NCI-H1092 (cell line): ENCODE results near the gene TMEM54.

Experiments used
- DNase-seq: peaks from one replicate; lab custom pipeline; 2025; lab: John Stamatoyannopoulos, UW

The TMEM54 gene

GRCh38 chr1:32864375-32865019 lies 36.7 kb downstream of the TMEM54 start:
- DNase-seq, result no peak

GRCh38 chr1:32863881-32864245 lies 37.3 kb downstream of the TMEM54 start:
- no peak for DNase-seq

DNA sequence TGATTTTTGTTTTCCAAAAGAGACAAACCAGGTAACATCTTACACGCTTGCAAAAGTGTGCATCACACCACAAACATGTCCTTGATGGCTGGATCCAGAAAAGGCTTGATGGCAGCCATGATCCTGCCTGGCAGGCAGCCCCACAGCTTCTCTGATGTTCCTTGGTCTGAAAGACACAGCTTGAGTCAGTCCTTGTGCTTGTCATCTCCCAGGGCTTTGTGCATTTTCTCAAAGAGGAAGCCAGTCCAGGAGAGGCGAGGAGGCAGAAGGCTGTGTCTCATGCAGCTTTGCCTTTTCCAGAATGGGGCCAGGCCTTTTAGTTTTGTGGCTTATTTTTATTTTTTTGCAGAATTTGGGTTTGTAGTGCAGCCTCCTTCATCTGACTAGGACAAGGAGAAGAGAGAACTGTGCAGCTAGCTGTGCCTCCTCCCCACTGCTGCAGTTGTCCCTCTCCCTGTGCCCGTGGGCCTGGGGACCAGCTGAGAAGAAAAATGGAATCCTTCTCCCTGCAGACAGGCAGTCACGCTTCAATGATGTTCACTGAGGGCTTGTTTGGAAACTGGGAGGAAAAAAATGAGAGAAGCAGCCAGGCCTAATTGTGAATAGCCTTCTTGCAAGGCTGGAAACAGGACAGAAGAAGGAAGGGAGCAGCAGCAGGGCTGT lies 37.8 kb downstream of the TMEM54 start:
- DNase-seq, result no peak

DNA sequence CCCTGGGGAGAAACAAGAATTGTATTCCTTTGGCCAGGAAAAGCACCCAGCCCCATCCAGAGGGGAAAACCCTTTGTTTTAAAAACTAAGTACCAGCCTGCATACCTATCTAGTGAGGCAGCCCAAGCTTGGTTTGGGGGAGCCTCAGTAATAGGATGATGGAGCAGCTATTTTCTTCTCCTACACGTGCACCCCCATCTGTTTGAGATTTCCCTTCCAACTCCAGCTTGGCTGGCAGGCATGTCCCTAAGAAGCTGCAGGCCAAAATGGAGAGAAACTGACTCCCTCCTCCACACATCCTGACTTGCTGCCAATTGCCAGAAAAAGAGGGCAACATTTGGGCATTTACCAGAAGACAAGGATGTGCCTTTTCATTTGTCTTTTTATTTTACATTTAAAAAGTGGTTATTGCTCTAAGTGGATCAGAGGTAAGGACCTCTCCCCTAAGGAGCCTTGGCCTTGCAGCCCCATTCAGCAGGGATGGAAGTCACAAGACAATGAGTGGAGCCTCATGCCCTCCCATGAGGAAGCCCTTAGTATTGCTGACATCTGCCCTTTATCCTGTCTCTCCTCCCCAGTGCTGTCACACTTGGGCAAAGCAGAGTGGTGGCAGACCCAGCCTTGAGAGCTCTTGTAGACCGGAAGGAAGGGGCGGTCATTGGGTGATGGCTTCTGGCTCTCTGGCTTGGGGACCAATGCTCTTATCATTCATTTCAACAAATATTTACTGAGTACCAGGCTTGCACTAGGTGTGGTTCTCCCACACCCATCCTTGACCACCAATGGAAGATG lies 39.1 kb downstream of the TMEM54 start:
- DNase-seq, result no peak

GRCh38 chr1:32860566-32860965 lies 40.6 kb downstream of the TMEM54 start:
- DNase-seq, result no peak

DNA sequence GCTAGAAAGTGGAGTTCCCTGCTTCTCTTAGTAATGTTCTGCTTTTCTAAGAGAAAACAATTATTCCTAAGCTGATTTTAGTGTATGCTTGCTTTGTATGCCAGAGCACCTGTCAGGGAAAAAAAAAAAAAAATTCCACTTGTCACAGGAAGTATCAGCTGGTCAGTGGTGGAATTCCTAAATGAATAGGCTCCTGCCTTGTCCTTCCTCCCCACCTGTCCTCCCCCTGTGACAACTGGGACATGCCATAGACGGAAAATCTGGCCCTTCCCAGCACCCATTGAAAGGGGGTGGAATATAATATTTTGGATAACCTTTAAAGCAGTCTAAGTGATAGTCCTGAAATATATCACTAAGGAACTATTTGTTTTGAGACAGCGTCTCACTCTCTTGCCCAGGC lies 41.3 kb downstream of the TMEM54 start:
- no peak for DNase-seq

- DNase-seq, result no peak
Measured at GRCh38 chr1:32858791-32859190, 42.4 kb downstream of the TMEM54 start.

- DNase-seq, result no peak
Measured at GRCh38 chr1:32858136-32858535, 43.1 kb downstream of the TMEM54 start.

DNA sequence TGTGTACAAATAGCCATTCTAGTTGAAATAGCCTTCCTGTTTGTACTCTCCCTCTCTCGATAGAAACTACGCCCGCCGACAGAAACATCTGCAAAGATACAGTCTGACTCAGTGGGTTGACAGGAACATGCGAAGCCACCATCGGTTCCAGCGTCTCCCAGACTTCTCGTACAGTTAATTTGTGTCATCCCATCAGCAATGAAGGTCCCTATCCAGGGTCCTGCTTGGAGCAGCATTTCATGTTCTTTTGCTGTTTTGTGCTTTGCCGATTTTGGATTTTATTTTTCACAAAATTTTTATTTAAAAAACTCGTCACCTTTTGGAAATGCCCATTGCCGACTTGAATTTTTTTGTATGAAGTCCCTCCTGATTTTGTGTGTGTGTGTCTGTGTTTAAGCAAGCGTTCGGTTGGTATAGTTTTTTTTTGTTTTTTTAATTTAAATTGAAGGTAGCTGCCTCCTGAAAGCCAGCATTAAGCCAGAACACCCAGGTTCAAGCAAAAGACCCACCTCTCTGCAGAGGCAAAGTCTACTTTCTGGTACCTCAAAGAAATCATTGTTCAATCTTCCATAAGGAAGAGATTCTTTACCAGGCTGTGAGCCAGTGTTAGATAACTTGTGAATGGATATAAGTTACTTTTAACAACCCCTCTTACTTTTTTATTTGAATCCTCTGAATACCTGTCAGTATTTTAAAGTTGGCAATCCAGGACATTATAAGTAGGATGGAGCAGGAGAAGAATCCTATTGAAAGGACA lies 45.1 kb downstream of the TMEM54 start:
- DNase-seq, result no peak

- no peak for DNase-seq
Measured at GRCh38 chr1:32848354-32849063, 52.7 kb downstream of the TMEM54 start.
